HG03103 (cell line): Measurements from ENCODE around the gene PYGM.
"Not testable (repeated sequence)": the region's sequence is repeated elsewhere in the genome, so short reads cannot be mapped to it uniquely, and the experiment has no call there.

ENCODE experiments used
- ATAC-seq: cut with Tn5 transposase; IDR thresholded peaks from one replicate; pipeline ENCODE4 v1.9.1; 2021; ENCODE audit warnings: low read depth; ENCODE audit not compliant: unreplicated experiment

Gene PYGM

GRCh38 chr11:64720167-64720566 is 39.6 kb downstream of the PYGM start:
- ATAC-seq, result no peak

- ATAC-seq, result no peak
Observed at GRCh38 chr11:64719406-64719805, 40.4 kb downstream of the PYGM start.

- ATAC-seq, result no peak
Observed at GRCh38 chr11:64718780-64719124, 41.0 kb downstream of the PYGM start.

GRCh38 chr11:64718084-64718779 is 41.5 kb downstream of the PYGM start:
- no peak for ATAC-seq

GRCh38 chr11:64717268-64717578 is 42.6 kb downstream of the PYGM start:
- ATAC-seq, result no peak

- ATAC-seq, result no peak
Observed at GRCh38 chr11:64716473-64717267, 43.1 kb downstream of the PYGM start.

GRCh38 chr11:64715756-64716472 is 43.9 kb downstream of the PYGM start:
- no peak for ATAC-seq

GRCh38 chr11:64715110-64715509 is 44.7 kb downstream of the PYGM start:
- ATAC-seq, result no peak

GRCh38 chr11:64714666-64715065 is 45.1 kb downstream of the PYGM start:
- ATAC-seq, result no peak

- no peak for ATAC-seq
Observed at GRCh38 chr11:64713781-64714363, 45.9 kb downstream of the PYGM start.

- ATAC-seq, result no peak
Observed at GRCh38 chr11:64713016-64713707, 46.6 kb downstream of the PYGM start.

- no peak for ATAC-seq
Observed at GRCh38 chr11:64712430-64713015, 47.3 kb downstream of the PYGM start.

- no peak for ATAC-seq
Observed at GRCh38 chr11:64711956-64712362, 47.8 kb downstream of the PYGM start.

- ATAC-seq, result no peak
Observed at GRCh38 chr11:64711138-64711955, 48.4 kb downstream of the PYGM start.

GRCh38 chr11:64710418-64711137 is 49.2 kb downstream of the PYGM start:
- no peak for ATAC-seq

- ATAC-seq, result no peak
Observed at GRCh38 chr11:64705501-64705900, 54.3 kb downstream of the PYGM start.

GRCh38 chr11:64703048-64703447 is 56.7 kb downstream of the PYGM start:
- ATAC-seq, result no peak

- ATAC-seq, result not testable (repeated sequence)
Observed at GRCh38 chr11:64701956-64702355, 57.8 kb downstream of the PYGM start.

GRCh38 chr11:64698427-64698826 is 61.3 kb downstream of the PYGM start:
- no peak for ATAC-seq
